Ascending aorta (tissue), 2 donors: ENCODE results near the gene CDC37. TPM values are rescaled to one million over a fixed set of nuclear protein-coding genes. Genes with fewer than 3 reads are reported as not detected.
"Not testable (repeated sequence)": the region's sequence is repeated elsewhere in the genome, so short reads cannot be mapped to it uniquely, and the experiment has no call there.

ENCODE experiments used
- DNase-seq, 2 donors: peaks; one replicate each; pipeline ENCODE4 v3.0.0-alpha.2; 2019; ENCODE audit warnings: low spot score in 2 of 2
- H3K27ac ChIP-seq, 2 donors: fragments of 200-600 bp; sonication (generic); one replicate each; pipeline ENCODE4 v1.5.1; 2016 to 2017; ENCODE audit warnings: mild to moderate bottlenecking in 1 of 2
- H3K27me3 ChIP-seq: fragments of 200-600 bp; sonication (generic); one replicate; pipeline ENCODE4 v1.5.1; 2017
- H3K36me3 ChIP-seq, 2 donors: fragments of 200-600 bp; sonication (generic); one replicate each; pipeline ENCODE4 v1.5.1; 2016
- H3K4me1 ChIP-seq, 2 donors: fragments of 200-600 bp; sonication (generic); one replicate each; pipeline ENCODE4 v1.5.1; 2016 to 2017; ENCODE audit warnings: mild to moderate bottlenecking in 1 of 2
- H3K4me3 ChIP-seq, 2 donors: fragments of 200-600 bp; sonication (generic); one replicate each; pipeline ENCODE4 v1.5.1; 2016 to 2017; ENCODE audit warnings: mild to moderate bottlenecking in 1 of 2
- H3K9me3 ChIP-seq, 2 donors: fragments of 200-600 bp; sonication (generic); one replicate each; pipeline ENCODE4 v1.5.1; 2016
- intact Hi-C: fragments of 100-400 bp; cut with DNase I; formaldehyde crosslinking; loops from one replicate; pipeline ENCODE4 v1.15.1; 2023
- total RNA-seq: library from RNA; depleted of rRNA; stranded (reverse); fragments of >200 nt; gene quantifications from one replicate; pipeline ENCODE4 v1.1.0, GENCODE V29; 2016
- TF ChIP-seq, protein P1 (sequence below), 3 experiments: fragments of 200-600 bp in 2 of 3; fragments of 450-650 bp in 1 of 3; sonication (generic) in 2 of 3; IDR thresholded peaks; one replicate each; pipeline ENCODE4 v1.5.1; 2016 to 2019; ENCODE audit warnings: antibody characterized with exemption in 3 of 3, mild to moderate bottlenecking in 1 of 3, moderate library complexity in 1 of 3

CDC37 gene
- total RNA-seq, 1 donor from 2014 or later, result 183 TPM

DNA sequence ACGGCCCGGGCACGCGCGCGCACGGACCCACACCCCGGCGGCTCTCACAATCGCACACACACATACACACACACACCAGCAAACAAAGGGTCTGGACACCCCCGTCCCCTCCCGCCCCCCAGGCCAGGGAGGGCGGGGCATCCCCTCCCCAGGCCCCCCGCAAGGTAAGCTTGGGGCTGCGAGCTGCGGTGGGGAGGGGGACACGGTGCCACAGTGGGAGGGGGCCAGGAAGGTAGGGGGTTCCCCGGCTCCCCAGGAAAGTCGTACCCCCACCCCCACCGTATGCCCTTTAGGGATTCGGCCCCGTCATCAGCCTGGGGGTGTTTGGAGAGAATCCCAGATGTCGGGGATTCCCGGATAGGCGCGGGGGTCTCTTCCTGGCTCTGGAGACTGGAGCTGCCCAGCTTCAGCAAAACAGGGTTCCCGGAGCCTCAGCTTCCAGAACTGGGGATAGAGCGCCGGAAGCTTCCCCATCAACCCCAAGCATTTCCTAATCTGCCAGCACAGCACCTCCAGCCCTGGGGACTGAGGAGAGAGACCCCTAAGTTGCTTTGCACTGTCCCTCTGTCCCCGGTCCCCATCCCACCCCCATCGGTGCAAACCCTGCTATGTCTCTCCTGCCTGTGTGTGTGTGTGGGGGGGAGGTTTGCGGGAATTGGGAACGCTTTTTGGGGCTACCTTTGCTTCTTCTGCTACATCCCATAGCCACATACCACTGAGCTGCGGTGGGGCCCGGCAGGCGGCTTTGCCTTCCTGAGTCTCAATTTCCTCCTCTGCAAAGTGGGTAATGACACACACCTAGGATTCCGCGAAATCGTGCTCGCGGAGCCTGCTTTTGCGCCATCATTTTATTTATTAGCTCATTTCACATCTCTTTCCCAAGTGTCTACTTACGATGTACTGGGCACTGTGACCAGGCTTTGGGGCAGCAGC, 1.8 kb upstream of the CDC37 start:
- no peaks in the 10 kb centered on the region for H3K9me3 ChIP-seq
- intact Hi-C loops, result loop anchor here (1.0 to 2.0 kb wide), 2 partner anchors 19 to 164 kb away; partner anchors contain the start of gene CDKN2D
- H3K27ac ChIP-seq, result no peak overlapping the region

DNA sequence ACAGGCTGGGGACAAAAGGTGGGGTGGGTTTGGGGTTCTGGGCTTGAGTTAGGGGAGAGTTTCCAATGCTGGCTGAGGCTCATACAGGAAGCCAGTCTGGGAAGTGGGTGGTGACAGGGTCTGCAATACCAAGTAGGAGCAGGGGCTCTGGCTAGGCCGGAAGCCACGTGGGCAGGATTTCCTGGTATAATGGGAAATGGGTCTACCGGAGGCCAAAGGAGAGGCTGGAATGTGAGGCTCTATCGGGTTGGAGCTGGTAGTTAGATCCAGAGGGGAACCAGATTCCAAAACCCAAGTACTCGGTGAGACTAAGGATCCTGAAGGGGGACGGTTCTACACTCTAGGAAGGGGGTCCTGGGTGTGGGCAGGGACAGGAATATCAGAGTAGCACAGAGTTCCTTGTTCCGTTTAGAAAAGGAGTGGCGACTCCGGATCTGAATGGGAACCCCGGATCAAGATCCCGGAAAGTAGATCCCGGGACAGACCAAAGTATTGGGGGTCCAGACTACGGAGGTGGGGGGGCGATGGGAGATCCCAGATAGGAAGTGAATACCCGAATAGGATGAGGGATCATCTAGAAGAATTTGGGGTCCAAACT, 802 bp downstream of the CDC37 start:
- Histone ChIP-seq H3K27me3 (peaks cover 9% of the 10 kb centered on the region), H3K9me3 (no peaks in the 10 kb centered on the region), H3K4me3 (peak overlapping the region; percentile 90 to 91), H3K36me3 (peaks cover 0 to 5% of the 10 kb centered on the region in 2 donors), H3K27ac (peak overlapping the region in 1 of 2 donors; percentile 62), H3K4me1 (peaks cover 16 to 30% of the 10 kb centered on the region in 2 donors)
- intact Hi-C loops, result loop anchor here (1.0 kb wide), 3 partner anchors 22 to 77 kb away; partner anchors contain the start of genes RAVER1 and TYK2
- DNase-seq, result no peak
- TF ChIP-seq, protein P1, sequence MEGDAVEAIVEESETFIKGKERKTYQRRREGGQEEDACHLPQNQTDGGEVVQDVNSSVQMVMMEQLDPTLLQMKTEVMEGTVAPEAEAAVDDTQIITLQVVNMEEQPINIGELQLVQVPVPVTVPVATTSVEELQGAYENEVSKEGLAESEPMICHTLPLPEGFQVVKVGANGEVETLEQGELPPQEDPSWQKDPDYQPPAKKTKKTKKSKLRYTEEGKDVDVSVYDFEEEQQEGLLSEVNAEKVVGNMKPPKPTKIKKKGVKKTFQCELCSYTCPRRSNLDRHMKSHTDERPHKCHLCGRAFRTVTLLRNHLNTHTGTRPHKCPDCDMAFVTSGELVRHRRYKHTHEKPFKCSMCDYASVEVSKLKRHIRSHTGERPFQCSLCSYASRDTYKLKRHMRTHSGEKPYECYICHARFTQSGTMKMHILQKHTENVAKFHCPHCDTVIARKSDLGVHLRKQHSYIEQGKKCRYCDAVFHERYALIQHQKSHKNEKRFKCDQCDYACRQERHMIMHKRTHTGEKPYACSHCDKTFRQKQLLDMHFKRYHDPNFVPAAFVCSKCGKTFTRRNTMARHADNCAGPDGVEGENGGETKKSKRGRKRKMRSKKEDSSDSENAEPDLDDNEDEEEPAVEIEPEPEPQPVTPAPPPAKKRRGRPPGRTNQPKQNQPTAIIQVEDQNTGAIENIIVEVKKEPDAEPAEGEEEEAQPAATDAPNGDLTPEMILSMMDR (IDR thresholded peaks at IDR 0.05), result no peak

More for the DNA sequence above, 1.8 kb upstream of the CDC37 start:
- Histone ChIP-seq H3K27me3 (peaks cover 9% of the 10 kb centered on the region), H3K4me3 (peak overlapping the region; percentile 90 to 91), H3K4me1 (peaks cover 16 to 30% of the 10 kb centered on the region in 2 donors), H3K36me3 (no peaks in the 10 kb centered on the region)
- DNase-seq, result no peak
- TF ChIP-seq, protein P1 (IDR thresholded peaks at IDR 0.05), result no peak

DNA sequence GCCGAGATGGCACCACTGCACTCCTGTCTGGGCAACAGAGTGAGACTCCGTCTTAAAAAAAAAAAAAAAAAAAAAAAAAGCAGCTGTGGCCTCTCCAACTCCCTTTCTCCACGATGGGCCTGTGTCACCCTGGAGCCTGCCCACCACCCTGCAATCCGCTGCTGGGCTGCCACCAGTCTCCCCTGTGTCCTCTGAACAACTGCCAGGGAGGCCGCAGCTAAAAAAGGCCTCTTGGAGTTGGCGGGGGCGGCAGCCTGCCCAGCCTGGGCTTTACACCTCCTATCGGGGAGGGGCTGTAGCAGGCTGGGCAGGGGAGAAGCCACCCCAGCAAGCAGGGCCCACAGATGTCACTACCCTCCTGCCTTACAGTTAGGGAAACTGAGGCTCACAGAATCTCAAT, 3.5 kb downstream of the CDC37 start:
- TF ChIP-seq, protein P1 (IDR thresholded peaks at IDR 0.05), result no peak
- DNase-seq, result no peak
- Histone ChIP-seq H3K27ac (no peak overlapping the region), H3K27me3 (peaks cover 4% of the 10 kb centered on the region), H3K4me3 (no peak overlapping the region), H3K36me3 (peaks cover 13 to 18% of the 10 kb centered on the region in 2 donors), H3K4me1 (peaks cover 15 to 27% of the 10 kb centered on the region in 2 donors), H3K9me3 (no peaks in the 10 kb centered on the region)
- intact Hi-C loops, result no loop called here

DNA sequence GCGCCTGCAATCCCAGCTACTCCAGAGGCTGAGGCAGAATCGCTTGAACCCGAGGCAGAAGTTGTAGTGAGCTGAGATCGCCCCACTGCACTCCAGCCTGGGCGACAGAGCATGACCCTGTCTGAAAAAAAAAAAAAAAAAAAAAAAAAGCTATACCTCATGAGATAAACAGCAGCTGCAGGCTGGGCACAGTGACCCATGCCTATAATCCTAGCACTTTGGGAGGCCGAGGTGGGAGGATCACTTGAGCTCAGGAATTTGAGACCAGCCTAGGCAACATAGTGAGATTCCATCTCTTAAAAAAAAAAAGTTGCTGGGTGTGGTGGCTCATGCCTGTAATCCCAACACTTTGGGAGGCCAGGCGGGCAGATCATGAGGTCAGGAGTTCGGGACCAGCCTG, 4.0 kb downstream of the CDC37 start:
- intact Hi-C loops, result not testable (repeated sequence)
- H3K4me1 ChIP-seq, result peaks cover 10 to 21% of the 10 kb centered on the region in 2 donors

DNA sequence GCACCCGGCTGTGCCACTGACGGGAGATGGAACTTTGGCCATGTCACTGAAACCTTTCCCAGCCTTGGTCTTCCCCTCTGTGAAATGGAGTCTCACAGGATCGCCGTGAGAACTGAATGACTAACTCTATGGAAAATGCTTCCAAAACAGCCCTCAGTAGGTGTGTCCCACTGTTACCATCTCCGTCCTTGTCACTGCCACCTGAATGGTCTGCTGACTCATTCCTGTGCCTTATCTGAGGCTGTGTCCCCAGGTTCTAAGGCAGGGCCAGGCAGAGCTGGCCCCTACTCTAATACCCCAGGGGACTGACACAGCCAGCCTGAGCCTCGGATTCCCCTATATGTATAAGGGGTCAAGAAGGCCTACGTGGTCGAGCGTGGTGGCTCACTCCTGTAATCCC, 4.5 kb downstream of the CDC37 start:
- Histone ChIP-seq H3K36me3 (peaks cover 24 to 29% of the 10 kb centered on the region in 2 donors), H3K27me3 (no peaks in the 10 kb centered on the region), H3K9me3 (no peaks in the 10 kb centered on the region), H3K4me1 (peaks cover 8 to 17% of the 10 kb centered on the region in 2 donors), H3K4me3 (no peak overlapping the region), H3K27ac (no peak overlapping the region)
- no peak for DNase-seq
- TF ChIP-seq, protein P1 (IDR thresholded peaks at IDR 0.05), result no peak
- intact Hi-C loops, result no loop called here

More for the DNA sequence above, 4.0 kb downstream of the CDC37 start:
- H3K27ac ChIP-seq, H3K27me3 ChIP-seq, H3K9me3 ChIP-seq, H3K4me3 ChIP-seq, DNase-seq: not testable (repeated sequence)
- H3K36me3 ChIP-seq, result peaks cover 19 to 23% of the 10 kb centered on the region in 2 donors

DNA sequence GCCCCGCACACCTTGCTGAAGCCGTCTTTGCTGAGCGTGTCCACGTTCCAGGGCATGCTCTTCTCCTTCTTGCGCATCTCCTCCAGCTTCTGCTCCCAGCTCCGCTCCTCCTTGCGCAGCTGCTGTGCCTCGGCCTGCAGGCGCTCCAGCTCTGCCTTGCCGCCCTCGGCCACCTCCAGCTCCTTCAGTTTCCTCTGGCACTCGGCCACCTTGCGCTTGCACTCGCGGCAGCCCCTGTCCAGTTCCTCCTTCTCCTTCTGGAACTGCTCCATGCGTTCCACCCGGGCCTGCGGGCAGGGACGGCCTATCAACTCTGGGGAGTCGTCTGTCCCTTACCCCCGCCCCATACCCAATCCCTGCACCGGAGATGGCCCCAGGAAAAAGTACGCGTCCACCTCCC, 7.4 kb downstream of the CDC37 start:
- Histone ChIP-seq H3K9me3 (no peaks in the 10 kb centered on the region), H3K27ac (no peak overlapping the region), H3K27me3 (no peaks in the 10 kb centered on the region), H3K4me3 (no peak overlapping the region), H3K36me3 (peaks cover 48 to 52% of the 10 kb centered on the region in 2 donors), H3K4me1 (peaks cover 0 to 2% of the 10 kb centered on the region in 2 donors)
- DNase-seq, result no peak
- TF ChIP-seq, protein P1 (IDR thresholded peaks at IDR 0.05), result no peak
- intact Hi-C loops, result no loop called here
